K562 (cell line): ENCODE results near the gene ZNF595. TPM values are rescaled to one million over a fixed set of nuclear protein-coding genes. Genes with fewer than 3 reads are reported as not detected.

Source experiments
- CHD2 ChIP-seq: IDR thresholded peaks from 2 replicates; pipeline ENCODE4 v1.6.1; 2011; ENCODE audit warnings: low read depth, low read length
- CSDE1 ChIP-seq, 2 experiments: fragments of 450-650 bp; IDR thresholded peaks; 2 replicates each; pipeline ENCODE4 v1.6.1; 2016; ENCODE audit warnings: mild to moderate bottlenecking in 1 of 2
- CXXC5 ChIP-seq: fragments of 250-450 bp; sonication (Bioruptor Pico); IDR thresholded peaks from 2 replicates; pipeline ENCODE4 v1.8.0; 2022; ENCODE audit warnings: inconsistent platforms, mild to moderate bottlenecking, moderate library complexity
- NCOA1 ChIP-seq: fragments of 450-650 bp; IDR thresholded peaks from 2 replicates; pipeline ENCODE4 v1.6.1; 2016; ENCODE audit warnings: low read depth
- NCOA2 ChIP-seq, 2 experiments: fragments of 450-650 bp; IDR thresholded peaks; 2 replicates each; pipeline ENCODE4 v1.6.1; 2018; ENCODE audit warnings: mild to moderate bottlenecking in 2 of 2, moderate library complexity in 1 of 2; ENCODE audit not compliant: partially characterized antibody in 2 of 2
- NONO ChIP-seq, 2 experiments: fragments of 200-400 bp in 1 of 2; fragments of 450-650 bp in 1 of 2; formaldehyde crosslinking in 1 of 2; IDR thresholded peaks; 2 replicates each; pipeline ENCODE4 v1.6.1; 2017; ENCODE audit warnings: low read depth in 2 of 2, mild to moderate bottlenecking in 2 of 2, moderate library complexity in 2 of 2, low read length in 1 of 2
- PCBP2 ChIP-seq: fragments of 200-400 bp; formaldehyde crosslinking; IDR thresholded peaks from 2 replicates; pipeline ENCODE4 v1.6.1; 2018; ENCODE audit warnings: low read length, low read depth, mild to moderate bottlenecking, moderate library complexity; ENCODE audit not compliant: poor library complexity, severe bottlenecking
- POLR2A ChIP-seq: fragments of 450-650 bp; conservative IDR thresholded peaks from 2 replicates; pipeline ENCODE4 v1.6.1; 2016
- POLR2G ChIP-seq: fragments of 200-400 bp; formaldehyde crosslinking; IDR thresholded peaks from 2 replicates; pipeline ENCODE4 v1.6.1; 2017; ENCODE audit warnings: low read depth, mild to moderate bottlenecking, antibody characterized with exemption, low read length, moderate library complexity
- RB1 ChIP-seq: fragments of 450-650 bp; IDR thresholded peaks from 2 replicates; pipeline ENCODE4 v1.6.1; 2017; ENCODE audit warnings: low read depth, mild to moderate bottlenecking
- RBBP5 ChIP-seq: fragments of 200-600 bp; sonication (generic); IDR thresholded peaks from 2 replicates; pipeline ENCODE4 v1.6.1; 2012; ENCODE audit warnings: borderline replicate concordance, mild to moderate bottlenecking, low read length, control low read depth, inconsistent platforms; ENCODE audit not compliant: insufficient read depth, poor library complexity, severe bottlenecking
- RNF2 ChIP-seq: sonication (generic); IDR thresholded peaks from 2 replicates; pipeline ENCODE4 v1.6.1; 2016
- SIX5 ChIP-seq, 2 experiments: IDR thresholded peaks; 2 replicates each; pipeline ENCODE4 v1.6.1; 2011; ENCODE audit warnings: low read length in 2 of 2, borderline replicate concordance in 1 of 2, low read depth in 1 of 2, mild to moderate bottlenecking in 1 of 2, moderate library complexity in 1 of 2; ENCODE audit not compliant: insufficient read depth in 1 of 2
- ZFX ChIP-seq: sonication (generic); formaldehyde crosslinking; IDR thresholded peaks from 2 replicates; pipeline ENCODE4 v1.8.0; 2022; ENCODE audit warnings: mild to moderate bottlenecking, missing genetic modification reagents, moderate library complexity
- ZNF75A ChIP-seq: fragments of 450-650 bp; formaldehyde crosslinking; IDR thresholded peaks from 2 replicates; pipeline ENCODE4 v1.4.0; 2020; ENCODE audit warnings: mild to moderate bottlenecking
- ZZZ3 ChIP-seq: fragments of 450-650 bp; IDR thresholded peaks from 2 replicates; pipeline ENCODE4 v1.6.1; 2016; ENCODE audit warnings: antibody characterized with exemption, mild to moderate bottlenecking, moderate library complexity
- polyA plus RNA-seq, 8 experiments: library from polyadenylated mRNA; depleted of rRNA in 4 of 8; stranded (reverse) in 5 of 8; unstranded in 3 of 8; fragments of >200 nt; fragmentation: Nextera tagmentation in 2 of 8; fragmentation: Illumina TruSeq in 1 of 8; extraction: Ambion mirVana in 2 of 8; extraction: Trizol in 1 of 8; gene quantifications; 2 replicates each; pipeline versions ENCODE4 v1.2.1 to v1.2.3, GENCODE V29; 2011 to 2014; ENCODE audit warnings: inconsistent platforms in 1 of 8, missing spikeins in 1 of 8
- total RNA-seq, 7 experiments: library from RNA; depleted of rRNA in 6 of 7; stranded (reverse); fragments of >200 nt in 6 of 7; fragmentation: Illumina TruSeq in 2 of 7; extraction: Trizol in 2 of 7; gene quantifications; 2 replicates each; pipeline versions ENCODE4 v1.2.1 to v1.2.3, GENCODE V29; 2011 to 2021; ENCODE audit warnings: low replicate concordance in 1 of 7
- TF ChIP-seq, protein P1 (sequence below): fragments of 450-650 bp; IDR thresholded peaks from 2 replicates; pipeline ENCODE4 v1.6.1; 2017; ENCODE audit warnings: mild to moderate bottlenecking, moderate library complexity
- TF ChIP-seq, protein P2 (sequence below): sonication (generic); formaldehyde crosslinking; IDR thresholded peaks from 2 replicates; pipeline ENCODE4 v1.8.0; 2023; ENCODE audit warnings: mild to moderate bottlenecking, missing genetic modification reagents
- TF ChIP-seq, protein P3 (sequence below): sonication (generic); formaldehyde crosslinking; IDR thresholded peaks from 2 replicates; pipeline ENCODE4 v1.8.0; 2022; ENCODE audit warnings: missing genetic modification reagents, mild to moderate bottlenecking, borderline replicate concordance
- TF ChIP-seq, protein P4 (sequence below), 3 experiments: IDR thresholded peaks in 2 of 3; conservative IDR thresholded peaks in 1 of 3; 2 replicates each; pipeline ENCODE4 v1.5.1; 2011 to 2012; ENCODE audit warnings: low read length in 3 of 3, mild to moderate bottlenecking in 3 of 3, control low read depth in 2 of 3, improper control_type of control experiment in 1 of 3, inconsistent platforms in 1 of 3, low read depth in 1 of 3, mixed read lengths in 1 of 3, moderate library complexity in 1 of 3; ENCODE audit not compliant: insufficient read depth in 2 of 3
- TF ChIP-seq, protein P5 (sequence below): conservative IDR thresholded peaks from 2 replicates; pipeline ENCODE4 v1.6.1; 2011; ENCODE audit warnings: low read depth, mild to moderate bottlenecking, low read length; ENCODE audit not compliant: control insufficient read depth

The ZNF595 gene
- total and polyA plus RNA-seq, 9 of the 15 experiments (the other 6 are each of a cell fraction or from before 2014, with no cell fraction given) = 116 to 632 (median 237) TPM

DNA sequence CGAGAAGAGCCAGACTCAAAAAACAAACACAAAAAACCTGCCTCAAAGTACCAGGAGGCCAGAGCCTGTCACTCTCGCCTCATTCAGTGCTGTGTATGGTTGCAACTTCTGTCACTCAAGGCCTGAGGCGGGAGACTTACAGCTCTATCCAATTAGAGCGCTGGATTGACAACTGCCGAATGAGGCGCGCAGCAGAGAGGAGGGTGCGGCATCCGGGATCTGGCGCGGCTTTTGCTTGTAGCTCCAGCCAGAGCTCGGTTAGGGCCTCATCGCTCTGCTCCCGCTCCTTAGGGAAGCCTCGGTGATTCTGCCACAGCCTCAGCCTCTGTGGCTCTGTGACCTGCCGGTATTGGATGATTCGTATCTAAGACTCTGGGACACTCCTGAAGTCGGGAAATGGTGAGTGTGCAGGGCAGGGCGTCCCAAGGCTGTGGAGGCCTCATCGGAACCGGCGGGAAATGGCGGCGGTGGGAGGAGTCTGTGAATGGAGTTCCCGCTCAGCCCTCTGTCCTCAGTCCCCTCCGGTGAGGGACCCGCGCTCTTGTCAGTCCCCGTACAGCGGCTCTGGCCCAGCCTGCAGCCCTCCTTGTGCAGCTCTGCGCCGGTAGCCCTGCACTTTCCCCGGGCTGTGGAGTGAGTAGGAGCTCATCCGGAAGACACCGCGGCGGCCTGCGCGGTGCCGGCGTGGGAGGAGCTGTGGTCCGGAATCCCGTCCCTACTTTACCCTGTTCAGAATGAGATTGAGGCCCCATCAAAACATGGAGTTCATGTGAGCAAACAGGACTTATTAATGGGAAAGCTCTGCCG is 71.4 kb downstream of the ZNF595 start, which contains the start of gene ZNF718 (continued):
- TF ChIP-seq ZNF75A (CRISPR knock-in tag) (no peak), NCOA1 (no peak), NCOA2 (IDR thresholded peaks at IDR 0.05; ENCODE audit: partially characterized antibody in 2 of 2) (no peak), PCBP2 (no peak), SIX5 (IDR thresholded peaks at IDR 0.05; ENCODE audit: borderline replicate concordance in 1 of 2, insufficient read depth in 1 of 2, low read depth in 1 of 2, low read length in 2 of 2) (no peak), POLR2G (peak; percentile 88), NONO (IDR thresholded peaks at IDR 0.05; ENCODE audit: low read depth in 2 of 2, low read length in 1 of 2) (no peak), RB1 (peak; percentile 47; the same call in 1 of the 2 replicates), ZFX (CRISPR knock-in tag) (peak; percentile 87), RBBP5 (peak; percentile 64), CHD2 (peak; percentile 63), POLR2A (peak; percentile 92), CSDE1 (IDR thresholded peaks at IDR 0.05) (no peak), ZZZ3 (peak; percentile 95), RNF2 (0 out of 2 replicates have a peak, but pooled peaks have one; percentile 17), CXXC5 (peak; percentile 60)
- TF ChIP-seq, protein P1, sequence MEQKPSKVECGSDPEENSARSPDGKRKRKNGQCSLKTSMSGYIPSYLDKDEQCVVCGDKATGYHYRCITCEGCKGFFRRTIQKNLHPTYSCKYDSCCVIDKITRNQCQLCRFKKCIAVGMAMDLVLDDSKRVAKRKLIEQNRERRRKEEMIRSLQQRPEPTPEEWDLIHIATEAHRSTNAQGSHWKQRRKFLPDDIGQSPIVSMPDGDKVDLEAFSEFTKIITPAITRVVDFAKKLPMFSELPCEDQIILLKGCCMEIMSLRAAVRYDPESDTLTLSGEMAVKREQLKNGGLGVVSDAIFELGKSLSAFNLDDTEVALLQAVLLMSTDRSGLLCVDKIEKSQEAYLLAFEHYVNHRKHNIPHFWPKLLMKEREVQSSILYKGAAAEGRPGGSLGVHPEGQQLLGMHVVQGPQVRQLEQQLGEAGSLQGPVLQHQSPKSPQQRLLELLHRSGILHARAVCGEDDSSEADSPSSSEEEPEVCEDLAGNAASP = no peak
- TF ChIP-seq, protein P2, sequence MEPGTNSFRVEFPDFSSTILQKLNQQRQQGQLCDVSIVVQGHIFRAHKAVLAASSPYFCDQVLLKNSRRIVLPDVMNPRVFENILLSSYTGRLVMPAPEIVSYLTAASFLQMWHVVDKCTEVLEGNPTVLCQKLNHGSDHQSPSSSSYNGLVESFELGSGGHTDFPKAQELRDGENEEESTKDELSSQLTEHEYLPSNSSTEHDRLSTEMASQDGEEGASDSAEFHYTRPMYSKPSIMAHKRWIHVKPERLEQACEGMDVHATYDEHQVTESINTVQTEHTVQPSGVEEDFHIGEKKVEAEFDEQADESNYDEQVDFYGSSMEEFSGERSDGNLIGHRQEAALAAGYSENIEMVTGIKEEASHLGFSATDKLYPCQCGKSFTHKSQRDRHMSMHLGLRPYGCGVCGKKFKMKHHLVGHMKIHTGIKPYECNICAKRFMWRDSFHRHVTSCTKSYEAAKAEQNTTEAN (CRISPR knock-in tag) = no peak
- TF ChIP-seq, protein P3, sequence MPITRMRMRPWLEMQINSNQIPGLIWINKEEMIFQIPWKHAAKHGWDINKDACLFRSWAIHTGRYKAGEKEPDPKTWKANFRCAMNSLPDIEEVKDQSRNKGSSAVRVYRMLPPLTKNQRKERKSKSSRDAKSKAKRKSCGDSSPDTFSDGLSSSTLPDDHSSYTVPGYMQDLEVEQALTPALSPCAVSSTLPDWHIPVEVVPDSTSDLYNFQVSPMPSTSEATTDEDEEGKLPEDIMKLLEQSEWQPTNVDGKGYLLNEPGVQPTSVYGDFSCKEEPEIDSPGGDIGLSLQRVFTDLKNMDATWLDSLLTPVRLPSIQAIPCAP (CRISPR knock-in tag) = no peak
- TF ChIP-seq, protein P4, sequence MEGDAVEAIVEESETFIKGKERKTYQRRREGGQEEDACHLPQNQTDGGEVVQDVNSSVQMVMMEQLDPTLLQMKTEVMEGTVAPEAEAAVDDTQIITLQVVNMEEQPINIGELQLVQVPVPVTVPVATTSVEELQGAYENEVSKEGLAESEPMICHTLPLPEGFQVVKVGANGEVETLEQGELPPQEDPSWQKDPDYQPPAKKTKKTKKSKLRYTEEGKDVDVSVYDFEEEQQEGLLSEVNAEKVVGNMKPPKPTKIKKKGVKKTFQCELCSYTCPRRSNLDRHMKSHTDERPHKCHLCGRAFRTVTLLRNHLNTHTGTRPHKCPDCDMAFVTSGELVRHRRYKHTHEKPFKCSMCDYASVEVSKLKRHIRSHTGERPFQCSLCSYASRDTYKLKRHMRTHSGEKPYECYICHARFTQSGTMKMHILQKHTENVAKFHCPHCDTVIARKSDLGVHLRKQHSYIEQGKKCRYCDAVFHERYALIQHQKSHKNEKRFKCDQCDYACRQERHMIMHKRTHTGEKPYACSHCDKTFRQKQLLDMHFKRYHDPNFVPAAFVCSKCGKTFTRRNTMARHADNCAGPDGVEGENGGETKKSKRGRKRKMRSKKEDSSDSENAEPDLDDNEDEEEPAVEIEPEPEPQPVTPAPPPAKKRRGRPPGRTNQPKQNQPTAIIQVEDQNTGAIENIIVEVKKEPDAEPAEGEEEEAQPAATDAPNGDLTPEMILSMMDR (IDR thresholded peaks at IDR 0.05 in 2 of 3, conservative IDR thresholded peaks at IDR 0.05 in 1 of 3; ENCODE audit: insufficient read depth in 2 of 3, low read depth in 1 of 3, low read length in 3 of 3) = no peak
- TF ChIP-seq, protein P5, sequence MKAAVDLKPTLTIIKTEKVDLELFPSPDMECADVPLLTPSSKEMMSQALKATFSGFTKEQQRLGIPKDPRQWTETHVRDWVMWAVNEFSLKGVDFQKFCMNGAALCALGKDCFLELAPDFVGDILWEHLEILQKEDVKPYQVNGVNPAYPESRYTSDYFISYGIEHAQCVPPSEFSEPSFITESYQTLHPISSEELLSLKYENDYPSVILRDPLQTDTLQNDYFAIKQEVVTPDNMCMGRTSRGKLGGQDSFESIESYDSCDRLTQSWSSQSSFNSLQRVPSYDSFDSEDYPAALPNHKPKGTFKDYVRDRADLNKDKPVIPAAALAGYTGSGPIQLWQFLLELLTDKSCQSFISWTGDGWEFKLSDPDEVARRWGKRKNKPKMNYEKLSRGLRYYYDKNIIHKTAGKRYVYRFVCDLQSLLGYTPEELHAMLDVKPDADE = 0 out of 2 replicates have a peak, but pooled peaks have one; percentile 22
